Osteoblast (primary cell): ENCODE measurements around the gene WDR49. TPM values are rescaled to one million over a fixed set of nuclear protein-coding genes. Genes with fewer than 3 reads are reported as not detected.

Experiments
- DNase-seq: peaks from one replicate; pipeline ENCODE4 v3.0.0; 2011; ENCODE audit warnings: low spot score, mixed read lengths; ENCODE audit not compliant: insufficient read length; ENCODE audit errors: missing footprints
- H2AFZ ChIP-seq: 2 replicates; pipeline ENCODE4 v1.6.0; 2011; ENCODE audit warnings: mild to moderate bottlenecking, low read length
- H3K27ac ChIP-seq: 2 replicates; pipeline ENCODE4 v1.5.1; 2011; ENCODE audit warnings: mild to moderate bottlenecking, low read depth, low read length, moderate library complexity
- H3K27me3 ChIP-seq: 2 replicates; pipeline ENCODE4 v1.6.0; 2012; ENCODE audit warnings: mild to moderate bottlenecking, control low read depth, inconsistent platforms, low read length, moderate library complexity; ENCODE audit not compliant: insufficient read depth
- H3K36me3 ChIP-seq: 2 replicates; pipeline ENCODE4 v1.5.1; 2011; ENCODE audit warnings: mild to moderate bottlenecking, low read length, control low read depth, moderate library complexity; ENCODE audit not compliant: insufficient read depth
- H3K4me1 ChIP-seq: 2 replicates; pipeline ENCODE4 v1.5.1; 2011; ENCODE audit warnings: mild to moderate bottlenecking, low read length, control low read depth, moderate library complexity; ENCODE audit not compliant: insufficient read depth
- H3K4me2 ChIP-seq: 2 replicates; pipeline ENCODE4 v1.6.0; 2011; ENCODE audit warnings: mild to moderate bottlenecking, low read length; ENCODE audit not compliant: insufficient read depth
- H3K4me3 ChIP-seq: fragments of 200-600 bp; sonication (generic); 3 replicates; pipeline ENCODE4 v1.5.1; 2012; ENCODE audit warnings: mild to moderate bottlenecking, low read length, inconsistent platforms; ENCODE audit not compliant: insufficient read depth
- H3K79me2 ChIP-seq: 2 replicates; pipeline ENCODE4 v1.6.0; 2012; ENCODE audit warnings: mild to moderate bottlenecking, low read length, control low read depth, inconsistent platforms; ENCODE audit not compliant: insufficient read depth
- H3K9me3 ChIP-seq: 2 replicates; pipeline ENCODE4 v1.5.1; 2011; ENCODE audit warnings: low read depth, low read length, control low read depth
- H4K20me1 ChIP-seq: 2 replicates; pipeline ENCODE4 v1.6.0; 2012; ENCODE audit warnings: mild to moderate bottlenecking, low read length, control low read depth; ENCODE audit not compliant: insufficient read depth
- CTCF ChIP-seq: IDR thresholded peaks from 2 replicates; pipeline ENCODE4 v1.5.1; 2011; ENCODE audit warnings: mild to moderate bottlenecking, low read depth, low read length, moderate library complexity; ENCODE audit errors: extremely low read depth
- total RNA-seq: library from RNA; depleted of rRNA; stranded (reverse); fragments of >200 nt; gene quantifications from 2 replicates; pipeline ENCODE4 v1.2.3, GENCODE V29; 2012

Gene WDR49
- total RNA-seq, 1 donor = under 0.01 TPM

GRCh38 chr3:167456157-167456799, 197.5 kb downstream of the WDR49 start:
- peak; percentile 2 for DNase-seq
- H3K9me3 ChIP-seq = no peaks in the 10 kb centered on the region
- no peak for TF ChIP-seq CTCF
- H4K20me1 ChIP-seq = no peaks in the 10 kb centered on the region
- no peak overlapping the region for H3K27ac ChIP-seq
- H3K4me3 ChIP-seq = no peak overlapping the region
- no peaks in the 10 kb centered on the region for H3K4me1 ChIP-seq
- no peak overlapping the region for H2AFZ ChIP-seq
- H3K36me3 ChIP-seq = no peaks in the 10 kb centered on the region
- H3K4me2 ChIP-seq = no peak overlapping the region
- no peaks in the 10 kb centered on the region for H3K79me2 ChIP-seq
- no peaks in the 10 kb centered on the region for H3K27me3 ChIP-seq

- Histone ChIP-seq H2AFZ (no peak overlapping the region), H3K4me1 (no peaks in the 10 kb centered on the region), H3K36me3 (no peaks in the 10 kb centered on the region), H3K27me3 (no peaks in the 10 kb centered on the region), H4K20me1 (no peaks in the 10 kb centered on the region), H3K4me2 (no peak overlapping the region), H3K79me2 (no peaks in the 10 kb centered on the region), H3K4me3 (no peak overlapping the region), H3K27ac (no peak overlapping the region), H3K9me3 (no peaks in the 10 kb centered on the region)
- no peak for DNase-seq
- no peak for TF ChIP-seq CTCF
Observed at GRCh38 chr3:167453815-167454214, 199.9 kb downstream of the WDR49 start.

GRCh38 chr3:167451282-167451681, 202.5 kb downstream of the WDR49 start:
- no peaks in the 10 kb centered on the region for H4K20me1 ChIP-seq
- H2AFZ ChIP-seq = no peak overlapping the region
- no peak overlapping the region for H3K4me2 ChIP-seq
- H3K79me2 ChIP-seq = no peaks in the 10 kb centered on the region
- H3K27me3 ChIP-seq = no peaks in the 10 kb centered on the region
- no peaks in the 10 kb centered on the region for H3K4me1 ChIP-seq
- no peak for DNase-seq
- no peaks in the 10 kb centered on the region for H3K36me3 ChIP-seq
- no peaks in the 10 kb centered on the region for H3K9me3 ChIP-seq
- H3K4me3 ChIP-seq = no peak overlapping the region
- TF ChIP-seq CTCF = no peak
- H3K27ac ChIP-seq = no peak overlapping the region

GRCh38 chr3:167450675-167451074, 203.1 kb downstream of the WDR49 start:
- no peaks in the 10 kb centered on the region for H3K27me3 ChIP-seq
- H3K4me1 ChIP-seq = no peaks in the 10 kb centered on the region
- H3K36me3 ChIP-seq = no peaks in the 10 kb centered on the region
- H3K79me2 ChIP-seq = no peaks in the 10 kb centered on the region
- H2AFZ ChIP-seq = no peak overlapping the region
- H3K4me3 ChIP-seq = no peak overlapping the region
- DNase-seq = no peak
- no peaks in the 10 kb centered on the region for H3K9me3 ChIP-seq
- H3K4me2 ChIP-seq = no peak overlapping the region
- no peaks in the 10 kb centered on the region for H4K20me1 ChIP-seq
- no peak overlapping the region for H3K27ac ChIP-seq
- no peak for TF ChIP-seq CTCF
